ENCODE data around the gene TBX15.

Gene TBX15

DNA sequence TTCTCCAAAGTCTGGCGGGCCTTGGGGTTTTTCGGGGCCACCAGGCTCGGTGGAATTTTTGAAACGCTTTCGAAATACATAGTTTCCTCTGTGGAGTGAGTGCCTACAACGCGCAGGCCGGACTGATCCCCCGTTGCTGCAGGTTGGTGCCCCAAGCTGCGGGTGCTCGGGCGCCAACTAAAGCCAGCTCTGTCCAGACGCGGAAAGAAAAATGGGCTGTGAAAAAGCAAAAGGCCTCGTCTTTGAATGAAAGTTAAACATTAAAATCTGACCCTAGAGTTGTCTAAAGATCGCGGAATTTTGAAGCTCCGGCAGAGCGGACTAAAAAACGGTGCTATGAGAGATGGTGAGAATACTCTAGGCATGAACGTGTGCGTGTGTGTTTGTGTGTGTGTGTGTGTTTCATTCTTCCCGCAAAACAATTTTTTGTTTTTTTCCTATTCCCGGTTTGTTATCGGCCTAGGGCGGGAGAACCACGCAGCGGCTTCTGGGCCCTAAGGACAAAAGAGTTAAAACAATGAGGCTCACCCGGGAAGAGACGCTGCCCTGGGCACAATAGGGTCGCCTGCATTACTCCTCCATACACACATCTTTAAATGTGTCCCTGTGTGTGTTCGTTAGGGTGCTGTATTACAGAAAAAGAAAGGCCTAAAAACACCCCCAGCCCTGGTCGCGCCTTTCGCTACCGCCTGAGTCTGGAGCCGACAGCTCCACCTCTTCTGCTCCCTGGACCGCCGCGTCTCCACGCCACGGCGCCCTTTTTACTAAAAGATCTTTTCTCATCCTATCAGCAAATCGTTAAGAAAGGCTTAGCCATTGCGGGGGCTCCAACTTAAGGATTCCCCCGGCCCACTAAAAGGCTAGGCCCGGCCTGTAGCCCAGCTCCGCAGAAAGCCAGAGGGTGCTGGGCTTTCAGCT, 3.2 kb downstream of the TBX15 start:
- DNase-seq: no peak

DNA sequence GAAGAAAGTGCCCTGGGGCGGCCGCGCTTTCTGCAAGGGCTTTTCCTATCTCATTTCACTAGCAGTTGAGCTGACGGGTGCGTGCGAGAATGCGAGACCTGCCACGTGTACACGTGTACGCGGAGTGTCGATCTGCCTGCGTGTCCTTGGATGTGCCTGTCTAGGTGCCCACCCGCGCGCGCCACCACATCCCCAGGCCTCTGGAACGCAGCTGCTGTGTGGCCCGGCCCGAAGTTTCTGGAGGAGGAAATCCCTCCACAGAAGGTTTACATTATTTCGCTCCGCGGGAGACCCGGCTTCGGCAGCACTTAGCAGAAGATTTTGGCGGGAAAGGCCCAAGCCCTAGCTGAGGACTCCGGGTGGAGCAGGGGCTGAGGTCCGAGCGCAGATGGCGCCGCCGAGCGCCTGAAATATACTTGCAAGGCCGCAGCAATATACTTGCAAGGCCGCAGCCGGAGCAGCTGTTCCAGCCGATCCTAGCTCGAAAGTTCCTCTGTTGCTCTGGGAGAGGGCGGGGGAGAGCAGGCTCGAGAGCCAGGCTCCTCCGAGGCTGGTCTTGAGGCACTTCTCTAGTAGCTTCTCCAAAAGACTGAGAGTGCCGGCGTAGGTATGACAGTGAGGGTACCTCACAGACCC, 3.9 kb downstream of the TBX15 start:
- no peak for DNase-seq

DNA sequence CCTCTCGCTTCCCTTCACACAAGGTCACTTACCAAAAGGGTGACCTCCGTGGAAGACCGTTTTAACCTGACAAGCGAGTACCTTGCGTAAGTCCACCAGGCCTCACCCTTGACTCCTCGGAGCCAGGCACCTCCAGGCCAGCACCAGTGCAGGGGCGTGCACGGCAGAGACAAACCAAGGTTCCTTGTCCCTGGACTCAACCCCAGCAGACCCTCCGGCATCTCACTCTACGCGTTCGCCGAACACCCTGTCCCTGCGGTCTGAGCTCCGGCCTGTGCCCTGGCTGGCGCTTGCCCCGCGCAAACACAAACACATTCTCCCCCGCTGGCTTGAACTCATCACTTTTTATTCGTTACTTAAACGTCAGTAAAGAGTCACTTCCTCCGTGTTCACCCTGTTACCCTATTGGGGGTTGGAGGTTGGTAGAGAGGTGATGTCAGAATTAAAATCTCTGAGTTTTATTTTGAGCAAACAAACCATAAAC, 4.5 kb downstream of the TBX15 start:
- no peak for DNase-seq

DNA sequence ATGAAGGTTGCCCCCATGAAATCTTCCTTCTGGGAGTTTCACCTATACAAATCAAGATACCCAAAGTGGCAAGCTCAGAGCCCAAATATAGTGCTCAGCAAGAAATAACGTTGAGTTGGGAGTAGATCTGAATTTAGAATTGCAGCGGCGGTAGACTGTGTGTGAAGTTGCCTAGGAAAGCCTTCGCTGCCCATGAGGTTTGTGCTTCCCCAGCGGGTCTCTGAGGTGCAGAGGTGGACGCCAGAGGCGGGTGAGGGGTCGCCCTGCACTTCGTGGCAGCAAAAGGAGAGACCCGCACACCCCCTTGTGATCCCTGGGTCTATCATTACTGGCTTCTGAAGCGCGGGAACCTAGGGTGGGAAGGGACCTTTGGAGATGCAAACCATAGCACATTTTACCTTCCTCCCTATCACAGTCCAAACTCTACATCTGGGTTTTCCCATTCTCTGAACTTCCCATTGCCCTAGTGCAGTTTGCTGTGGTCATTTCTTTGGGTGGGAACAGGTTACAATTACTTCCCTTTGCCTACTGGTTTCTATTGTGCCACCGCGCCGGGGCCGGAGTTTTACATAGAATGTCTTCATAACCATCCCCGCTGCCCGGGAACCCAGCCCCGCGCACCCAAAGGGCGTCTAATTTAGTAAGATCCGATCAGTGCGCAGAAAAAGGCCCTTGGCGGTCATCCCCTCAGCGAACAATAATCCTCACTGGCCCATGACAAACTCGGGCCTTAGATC, 5.2 kb downstream of the TBX15 start:
- no peak for DNase-seq

DNA sequence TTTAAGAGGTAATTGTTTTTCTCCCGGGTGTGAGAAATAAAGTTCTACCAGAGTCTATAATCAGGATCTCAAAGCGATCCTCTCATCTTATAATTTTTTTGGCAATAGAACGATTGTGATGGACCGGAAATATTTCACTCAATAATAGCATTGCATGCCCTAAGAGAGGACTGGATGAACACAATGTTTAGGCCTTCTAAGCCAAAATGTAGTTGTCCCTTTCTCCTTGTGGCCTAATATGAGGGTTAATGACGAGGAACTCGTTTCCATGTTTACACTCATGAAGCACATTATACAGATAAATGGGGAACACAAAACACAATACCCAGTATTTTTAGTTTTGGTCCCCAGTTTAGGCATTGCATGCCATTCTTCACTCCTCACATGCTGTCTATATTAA, 5.9 kb downstream of the TBX15 start:
- no peak for DNase-seq

DNA sequence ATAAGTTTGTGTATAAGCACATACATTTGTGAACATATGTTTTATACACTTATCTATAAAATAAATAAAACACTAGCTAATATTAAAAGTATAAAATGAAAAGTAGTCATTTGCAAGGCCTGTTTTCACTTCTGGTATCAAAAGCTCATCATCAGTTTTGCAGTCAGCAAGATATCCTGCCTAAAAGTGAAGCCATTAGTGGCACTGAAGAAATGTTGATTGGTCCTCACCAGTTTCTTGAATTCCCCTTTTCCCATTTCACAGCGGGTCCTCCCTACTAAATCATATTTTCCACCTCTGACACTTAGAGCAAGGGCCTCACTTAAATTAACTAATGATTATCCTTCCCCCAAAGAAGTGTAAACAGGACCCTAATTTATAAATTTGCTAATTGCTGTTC, 6.7 kb downstream of the TBX15 start:
- DNase-seq: no peak

DNA sequence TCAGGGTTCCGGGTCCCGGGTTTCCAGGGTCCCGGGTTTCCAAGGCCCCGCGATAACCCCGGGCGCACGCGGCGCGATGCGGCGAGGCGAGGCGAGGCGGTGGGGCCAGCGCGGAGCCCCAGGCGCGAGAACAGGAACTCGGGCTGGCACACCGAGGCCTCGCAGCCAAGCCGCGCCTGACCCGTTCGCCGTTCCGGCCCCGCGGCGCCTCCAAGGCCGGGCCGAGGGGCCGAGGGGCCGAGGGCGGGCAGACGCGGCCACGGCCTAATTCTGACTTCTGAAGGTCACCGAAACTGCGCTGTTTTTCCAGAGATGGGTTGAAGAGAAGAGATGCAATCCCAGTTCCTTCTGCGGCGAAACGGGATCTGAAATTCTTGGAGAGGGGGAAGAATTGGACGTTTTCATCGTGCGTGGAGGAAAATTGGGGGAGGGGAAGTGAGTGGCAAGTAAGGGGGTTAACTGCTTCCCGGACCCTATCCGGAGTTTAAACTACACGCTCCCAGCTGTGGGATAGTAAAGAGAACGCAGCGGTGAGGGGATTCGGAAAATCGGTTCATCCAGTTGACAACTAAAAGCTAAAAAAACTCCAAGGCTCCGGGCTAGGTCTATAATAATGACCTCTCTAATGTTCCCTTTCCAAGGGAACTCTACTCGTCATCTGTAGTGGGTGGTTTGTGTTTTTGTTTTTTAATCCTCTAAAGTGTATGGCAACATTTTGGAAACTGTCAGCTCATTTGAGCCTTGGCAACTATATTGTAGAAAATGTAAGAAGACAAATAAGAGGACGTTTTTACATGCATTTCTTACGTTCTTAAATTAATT, 8.2 kb downstream of the TBX15 start:
- no peak for DNase-seq

DNA sequence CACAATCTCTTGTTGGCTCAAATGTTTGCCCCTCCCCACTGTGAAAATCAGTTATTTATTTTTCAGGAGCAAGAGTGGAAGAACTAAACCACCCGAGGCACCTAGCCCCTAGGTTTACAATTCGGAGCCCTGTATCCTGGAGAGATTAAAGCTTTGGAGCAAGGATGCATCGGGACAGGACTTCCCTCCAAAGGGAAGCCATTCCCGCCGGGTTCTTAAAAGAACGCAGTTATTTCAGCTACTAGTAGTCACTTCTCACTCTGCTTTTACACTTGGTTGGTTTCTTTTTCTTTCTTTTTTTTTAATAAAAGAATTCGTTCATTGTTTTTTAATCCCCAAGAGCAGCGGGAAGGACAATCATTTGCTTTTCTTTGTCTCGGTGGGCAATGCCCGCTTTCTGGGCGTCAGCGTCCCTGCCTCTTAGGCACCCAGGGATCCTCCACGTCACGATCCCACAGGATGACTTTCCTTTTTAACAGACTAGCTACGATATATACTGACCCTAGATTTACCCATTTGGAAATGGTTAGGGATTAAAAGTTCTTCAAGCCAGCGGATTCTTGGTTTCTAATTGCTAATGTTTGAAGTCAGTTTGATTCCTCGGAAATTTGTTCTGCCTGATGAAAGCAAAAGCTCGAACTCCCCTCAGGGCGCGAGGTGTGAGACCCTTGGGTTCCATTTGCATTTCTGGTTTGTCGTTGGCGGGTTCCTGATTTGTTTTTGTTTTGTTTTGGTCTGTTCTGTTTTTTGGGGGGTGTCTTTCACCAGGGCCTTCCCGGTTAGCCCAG, 9.0 kb downstream of the TBX15 start:
- DNase-seq: no peak

DNA sequence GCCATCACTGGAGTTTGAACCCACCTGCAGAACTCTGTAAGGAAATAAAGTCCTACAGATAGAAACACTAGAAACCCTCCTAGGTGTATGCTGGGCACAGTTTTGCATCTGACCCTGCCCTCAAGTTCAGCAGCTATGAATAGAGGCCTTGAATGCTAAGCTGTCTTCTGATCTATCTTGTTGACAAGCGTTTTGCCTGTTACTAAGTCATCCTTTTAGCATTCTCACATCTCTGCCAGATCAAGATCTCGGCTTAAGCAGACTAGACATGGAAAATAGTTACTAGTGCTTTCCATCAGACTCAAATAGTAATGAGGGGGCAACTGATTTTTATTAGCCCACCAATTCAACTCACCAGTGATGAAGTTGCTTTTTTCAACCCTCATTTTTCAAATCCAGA, 10.5 kb downstream of the TBX15 start:
- DNase-seq: no peak

DNA sequence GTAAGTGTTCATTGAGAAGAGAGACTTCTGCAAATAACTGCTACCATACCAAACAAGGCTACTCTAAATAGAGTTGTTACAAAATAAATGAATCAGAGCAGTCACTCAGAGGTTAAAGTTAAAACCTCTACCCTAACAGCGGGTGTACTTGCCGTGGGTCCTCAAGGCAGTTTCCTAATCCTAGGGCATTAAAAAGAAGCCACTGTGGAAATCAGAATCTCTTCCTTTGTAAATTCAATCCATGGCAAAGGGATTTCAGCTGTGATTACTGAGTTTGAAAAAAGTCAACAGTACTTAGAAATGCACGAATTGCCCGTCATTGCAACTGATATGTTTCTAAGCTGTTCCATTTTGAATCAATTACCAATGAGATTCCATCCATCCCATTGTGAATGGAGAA, 13.5 kb downstream of the TBX15 start:
- DNase-seq: no peak

DNA sequence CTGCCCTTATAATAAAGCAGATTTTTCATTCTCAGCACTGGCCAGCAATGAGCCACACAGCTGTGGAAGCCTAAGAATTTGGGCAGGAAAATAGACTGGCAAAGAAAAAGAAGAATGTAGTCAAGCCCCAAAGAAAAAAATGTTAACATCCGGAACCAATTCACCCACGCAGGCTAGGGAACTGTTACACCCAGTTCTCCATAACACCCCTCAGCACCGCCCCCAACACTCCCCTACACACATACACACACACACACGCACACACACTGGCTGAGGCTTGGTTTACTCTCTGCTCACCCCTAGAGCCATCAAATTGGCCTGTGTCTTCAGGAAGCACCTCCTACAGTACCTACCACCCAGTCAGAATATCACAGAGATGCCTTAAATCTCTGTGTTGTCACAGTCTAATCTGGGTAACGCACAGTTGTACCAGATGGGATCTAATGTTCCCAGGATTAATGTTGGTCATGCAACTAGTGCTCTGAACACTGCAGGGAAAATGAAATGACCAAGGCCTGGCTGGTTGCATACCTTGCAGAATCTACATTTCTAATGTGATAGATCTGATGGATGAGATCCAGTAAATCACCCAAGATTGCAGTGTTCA, 14.5 kb downstream of the TBX15 start:
- no peak for DNase-seq

DNA sequence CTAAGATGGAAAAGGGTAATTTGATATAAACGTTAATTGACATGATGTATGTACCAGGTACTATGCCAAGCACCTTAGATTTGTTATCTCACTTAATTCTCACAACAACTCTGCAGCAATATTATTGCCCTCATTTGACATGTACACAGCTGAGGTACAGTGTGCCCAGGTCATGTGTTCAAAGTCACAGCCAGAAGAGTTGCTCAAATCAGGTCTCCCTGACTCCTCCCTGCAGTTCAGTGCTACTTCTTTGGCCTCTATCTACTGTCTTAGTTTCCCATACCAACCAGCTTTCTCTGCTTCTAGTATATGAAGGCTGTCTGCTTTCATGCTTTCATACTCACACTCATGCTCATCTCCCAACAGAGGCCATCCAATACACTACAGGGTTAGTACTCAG, 15.1 kb downstream of the TBX15 start:
- no peak for DNase-seq

DNA sequence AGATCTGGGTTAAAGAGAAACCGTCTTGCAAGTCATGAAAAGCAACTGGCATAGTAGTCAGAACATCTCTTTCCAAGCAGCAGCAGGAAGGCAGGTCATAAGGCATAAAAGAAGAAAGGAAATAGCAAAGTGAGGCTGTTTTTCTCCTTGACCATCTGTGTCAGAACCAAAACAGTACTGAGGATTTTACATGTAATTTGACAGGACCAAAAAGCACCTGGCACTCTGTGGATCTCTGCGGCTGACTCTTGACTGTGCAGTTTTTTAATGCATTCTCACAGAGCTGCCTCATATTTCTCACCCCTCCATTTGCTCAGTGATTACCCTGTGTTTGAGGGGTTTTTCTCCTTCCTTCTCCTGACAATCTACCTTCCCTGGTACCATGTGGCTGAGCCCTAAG, 17.7 kb downstream of the TBX15 start:
- DNase-seq: no peak

DNA sequence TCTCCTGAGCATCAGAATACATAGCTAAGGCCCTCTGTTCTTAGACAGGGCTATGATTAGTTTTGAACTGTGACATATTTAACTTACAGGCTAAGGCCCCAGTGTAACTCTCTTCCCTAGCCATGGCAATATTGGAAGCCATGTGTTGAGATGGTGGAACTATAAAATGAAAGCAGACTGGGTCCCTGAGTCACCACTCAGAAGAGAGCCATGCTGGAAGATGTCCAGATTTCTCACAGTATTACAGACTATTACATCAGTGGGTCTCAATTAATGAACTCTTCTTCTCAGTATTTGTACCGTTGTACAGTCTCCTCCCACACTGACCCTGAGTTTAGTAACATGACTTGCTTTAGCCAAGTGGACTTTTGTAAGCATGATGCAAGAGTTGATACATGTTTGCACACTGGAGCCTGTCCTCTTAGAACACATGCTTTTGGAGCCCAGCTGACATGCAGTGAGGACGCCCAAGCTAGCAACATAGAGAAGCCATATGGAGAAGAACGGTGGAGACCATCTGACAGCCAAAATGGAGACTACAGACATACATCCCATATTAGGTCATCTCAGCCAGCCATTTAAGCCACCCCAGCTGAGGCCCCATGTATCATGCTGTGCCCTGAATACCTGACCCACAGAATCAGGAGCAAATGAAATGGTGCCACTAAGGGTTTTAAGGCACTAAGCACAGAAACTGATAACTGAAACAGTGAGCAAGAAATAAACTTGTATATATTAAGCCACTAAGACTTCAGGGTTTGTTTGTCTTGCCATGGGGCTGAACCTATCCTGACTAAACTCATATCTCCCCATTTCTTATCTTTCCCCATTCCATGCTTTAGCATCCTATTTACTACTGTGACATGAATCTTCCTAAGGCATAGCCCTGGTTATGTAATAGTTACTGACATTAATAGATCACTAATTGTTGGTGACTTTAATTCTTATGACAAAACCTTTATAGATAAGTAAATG, 24.4 kb downstream of the TBX15 start:
- no peak for DNase-seq

DNA sequence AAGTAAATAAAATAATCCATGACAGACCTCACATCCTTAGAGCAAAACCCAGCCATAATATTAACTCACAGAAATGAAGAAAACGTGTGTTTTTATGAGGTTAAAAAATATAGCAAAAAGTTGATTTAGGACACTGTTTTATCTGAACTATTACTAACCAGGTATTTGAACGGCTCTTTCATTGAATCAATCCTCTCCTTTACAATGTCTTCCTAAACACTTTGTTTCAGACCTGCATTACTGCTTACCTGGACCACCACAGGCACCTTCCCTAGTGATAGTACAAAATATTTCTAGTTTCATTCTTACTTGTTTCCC, 25.0 kb downstream of the TBX15 start:
- no peak for DNase-seq

DNA sequence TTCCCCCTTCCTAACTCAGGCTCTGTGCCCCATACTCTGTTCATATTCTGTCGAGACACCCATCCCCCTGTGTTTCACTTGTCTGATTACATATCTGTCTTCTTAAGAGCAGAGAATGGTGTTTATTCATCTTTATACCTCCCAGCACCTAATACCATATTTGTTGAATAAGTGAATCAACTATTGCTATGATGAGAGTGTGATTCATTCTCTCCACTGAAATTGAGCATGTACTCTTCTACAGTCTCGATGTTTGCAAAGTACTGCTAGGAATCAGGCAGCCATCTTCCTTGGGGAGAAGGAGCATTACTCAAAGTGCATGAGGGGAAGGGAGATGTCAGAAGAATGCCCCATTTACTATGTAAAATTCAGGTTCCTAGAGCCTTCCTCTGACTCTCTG, 27.0 kb downstream of the TBX15 start:
- DNase-seq: no peak

DNA sequence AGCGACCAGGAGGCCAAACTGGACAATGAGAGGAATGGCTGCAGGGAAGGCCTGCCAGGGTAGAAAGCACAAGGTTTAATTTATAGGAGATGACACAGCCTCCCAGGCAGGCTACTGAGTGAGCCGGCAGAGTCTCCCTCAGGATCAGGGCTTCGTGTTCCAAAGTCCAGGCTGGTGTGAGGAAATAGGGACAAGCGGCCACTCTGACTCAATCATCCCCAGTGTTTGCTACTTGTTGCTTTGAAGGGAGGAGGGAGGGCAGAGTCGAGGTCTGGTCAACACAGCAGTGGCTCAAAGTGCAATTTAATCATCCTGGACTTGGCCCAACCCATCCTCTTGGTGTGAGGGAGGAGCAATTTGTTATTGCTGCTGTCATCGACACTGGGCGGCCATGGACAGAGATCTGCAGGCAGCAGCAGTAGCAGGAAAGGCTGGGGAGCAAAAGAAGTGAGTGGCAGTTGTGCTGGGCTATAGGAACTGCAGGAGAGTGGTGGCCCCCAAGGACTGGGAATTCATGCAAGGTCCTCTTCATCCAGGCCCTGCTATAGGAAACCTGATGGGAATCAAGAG, 27.5 kb downstream of the TBX15 start:
- DNase-seq: no peak

DNA sequence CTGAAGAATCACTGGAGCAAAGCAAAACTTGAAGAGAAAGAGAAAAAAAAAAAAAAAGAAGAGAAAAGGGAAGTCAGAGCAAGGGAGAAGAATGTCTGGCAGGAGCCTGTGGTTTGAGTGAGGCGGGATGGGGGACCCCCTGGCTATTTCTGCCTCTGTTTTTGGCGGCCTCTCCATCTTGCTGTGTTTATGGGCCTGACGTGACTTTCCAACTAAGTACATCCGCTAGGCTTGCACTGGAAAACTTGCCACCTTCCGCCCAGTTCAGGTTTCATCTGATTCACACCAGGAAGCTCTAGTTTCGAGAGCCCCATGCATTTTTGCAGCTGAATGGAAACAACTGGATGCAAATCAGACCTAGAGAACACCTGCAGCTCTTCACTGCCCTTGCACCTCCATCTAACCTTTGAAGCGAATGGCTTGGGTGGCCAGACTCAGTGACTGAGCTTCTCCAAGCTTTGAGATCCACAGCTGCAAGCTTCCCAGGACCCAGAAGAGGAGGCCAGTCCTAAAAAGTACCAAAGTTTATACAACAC, 28.0 kb downstream of the TBX15 start:
- DNase-seq: peak; percentile 35 to 69

DNA sequence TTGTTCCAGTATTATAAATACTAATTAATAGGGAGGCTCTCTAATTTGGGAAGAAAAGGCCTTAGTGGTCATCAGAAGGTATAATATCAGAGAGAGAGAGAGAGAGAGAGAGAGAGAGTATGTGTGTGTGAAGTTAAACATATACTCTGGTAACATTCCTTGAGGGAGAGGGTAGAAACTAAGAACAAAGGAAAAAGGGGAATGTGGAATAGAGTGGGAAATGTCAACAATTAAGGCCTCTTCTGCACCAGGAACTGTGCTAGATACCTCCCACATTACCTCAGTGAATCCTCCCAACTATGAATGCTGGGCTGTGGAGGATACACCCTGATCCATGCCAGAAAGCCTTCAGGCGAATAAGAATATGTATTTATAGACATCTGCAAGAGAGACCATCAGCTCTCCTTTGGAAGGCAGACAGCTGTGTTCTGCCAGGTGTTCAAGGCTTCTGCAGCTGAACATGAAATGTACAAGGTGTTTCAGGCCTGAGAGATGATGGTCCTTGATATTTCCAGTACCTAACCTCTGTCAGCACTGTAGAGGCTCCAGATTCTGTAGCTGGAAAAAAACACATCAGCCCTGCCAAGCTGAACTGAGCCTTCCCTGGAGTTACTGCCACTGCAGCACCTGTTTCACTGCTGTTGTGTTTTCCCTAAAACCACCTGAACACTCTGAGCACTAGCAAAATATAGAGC, 29.1 kb downstream of the TBX15 start:
- no peak for DNase-seq
